Nephron progenitor cell (in vitro differentiated cells): ENCODE measurements around the gene MAP2K6.

Source experiments
- DNase-seq: peaks from one replicate; pipeline ENCODE4 v3.0.0; 2021
- H3K27ac Mint-ChIP-seq: 2 replicates; pipeline ENCODE4 v1.8.0; 2021; ENCODE audit warnings: mild to moderate bottlenecking, moderate library complexity, mixed read lengths
- H3K27me3 Mint-ChIP-seq: 2 replicates; pipeline ENCODE4 v1.8.0; 2021; ENCODE audit warnings: mild to moderate bottlenecking, low read depth, mixed read lengths; ENCODE audit not compliant: poor library complexity
- H3K36me3 Mint-ChIP-seq: 2 replicates; pipeline ENCODE4 v1.8.0; 2021; ENCODE audit warnings: low read depth, mixed read lengths
- H3K4me1 Mint-ChIP-seq: 2 replicates; pipeline ENCODE4 v1.8.0; 2021; ENCODE audit warnings: mixed read lengths
- H3K4me3 Mint-ChIP-seq: 2 replicates; pipeline ENCODE4 v1.8.0; 2021; ENCODE audit warnings: mild to moderate bottlenecking, moderate library complexity, mixed read lengths
- H3K9me3 Mint-ChIP-seq: 2 replicates; pipeline ENCODE4 v1.8.0; 2021; ENCODE audit warnings: mild to moderate bottlenecking, moderate library complexity, mixed read lengths
- CTCF ChIP-seq: fragments of 200-600 bp; sonication (generic); IDR thresholded peaks from 2 replicates; pipeline ENCODE4 v1.5.0; 2021; ENCODE audit warnings: antibody characterized with exemption

Gene MAP2K6

GRCh38 chr17:69435971-69436696 is 21.6 kb downstream of the MAP2K6 start:
- peaks cover 16% of the 10 kb centered on the region for H3K9me3 Mint-ChIP-seq
- no peak overlapping the region for H3K4me3 Mint-ChIP-seq
- H3K27me3 Mint-ChIP-seq: no peaks in the 10 kb centered on the region
- no peak for DNase-seq
- H3K4me1 Mint-ChIP-seq: peaks cover 5% of the 10 kb centered on the region
- TF ChIP-seq CTCF: no peak
- H3K27ac Mint-ChIP-seq: no peak overlapping the region
- peaks cover 54% of the 10 kb centered on the region for H3K36me3 Mint-ChIP-seq

GRCh38 chr17:69437475-69437874 is 23.0 kb downstream of the MAP2K6 start:
- Mint-ChIP-seq H3K36me3 (peaks cover 45% of the 10 kb centered on the region), H3K9me3 (peaks cover 16% of the 10 kb centered on the region), H3K27me3 (no peaks in the 10 kb centered on the region), H3K27ac (no peak overlapping the region), H3K4me1 (peaks cover 5% of the 10 kb centered on the region), H3K4me3 (no peak overlapping the region)
- no peak for DNase-seq
- no peak for TF ChIP-seq CTCF

- H3K36me3 Mint-ChIP-seq: peaks cover 35% of the 10 kb centered on the region
- H3K4me1 Mint-ChIP-seq: no peaks in the 10 kb centered on the region
- H3K4me3 Mint-ChIP-seq: no peak overlapping the region
- H3K27me3 Mint-ChIP-seq: no peaks in the 10 kb centered on the region
- peaks cover 16% of the 10 kb centered on the region for H3K9me3 Mint-ChIP-seq
- H3K27ac Mint-ChIP-seq: no peak overlapping the region
- no peak for DNase-seq
- no peak for TF ChIP-seq CTCF
Measured at GRCh38 chr17:69438776-69439175, 24.3 kb downstream of the MAP2K6 start.

- Mint-ChIP-seq H3K9me3 (peaks cover 16% of the 10 kb centered on the region), H3K27ac (no peak overlapping the region), H3K4me3 (no peak overlapping the region), H3K27me3 (no peaks in the 10 kb centered on the region), H3K4me1 (peaks cover 12% of the 10 kb centered on the region), H3K36me3 (peaks cover 28% of the 10 kb centered on the region)
- TF ChIP-seq CTCF: no peak
- DNase-seq: no peak
Measured at GRCh38 chr17:69441179-69441578, 26.7 kb downstream of the MAP2K6 start.

GRCh38 chr17:69443138-69443537 is 28.6 kb downstream of the MAP2K6 start:
- Mint-ChIP-seq H3K4me3 (no peak overlapping the region), H3K9me3 (peaks cover 16% of the 10 kb centered on the region), H3K27me3 (no peaks in the 10 kb centered on the region), H3K36me3 (peaks cover 12% of the 10 kb centered on the region), H3K27ac (no peak overlapping the region), H3K4me1 (peaks cover 21% of the 10 kb centered on the region)
- no peak for DNase-seq
- TF ChIP-seq CTCF: no peak

GRCh38 chr17:69444023-69444422 is 29.5 kb downstream of the MAP2K6 start:
- H3K4me3 Mint-ChIP-seq: no peak overlapping the region
- DNase-seq: no peak
- H3K9me3 Mint-ChIP-seq: peaks cover 16% of the 10 kb centered on the region
- H3K4me1 Mint-ChIP-seq: peaks cover 30% of the 10 kb centered on the region
- H3K36me3 Mint-ChIP-seq: peaks cover 8% of the 10 kb centered on the region
- H3K27ac Mint-ChIP-seq: no peak overlapping the region
- TF ChIP-seq CTCF: no peak
- H3K27me3 Mint-ChIP-seq: no peaks in the 10 kb centered on the region
